ENCODE measurements around the gene MLX.

MLX gene

GRCh38 chr17:42522263-42522790 lies 44.6 kb upstream of the MLX start:
- Histone ChIP-seq H3K4me3 (ENCODE audit: low read depth in 1 of 2, low read length in 2 of 2) (no peak overlapping the region), H3K4me1 (ENCODE audit: control insufficient read depth in 1 of 2, insufficient read depth in 2 of 2, low read length in 2 of 2) (peaks cover 45 to 60% of the 10 kb centered on the region in 2 donors), H3K9ac (ENCODE audit: low read depth in 1 of 2, low read length in 2 of 2) (no peak overlapping the region), H3K36me3 (ENCODE audit: control insufficient read depth in 1 of 2, insufficient read depth in 2 of 2, low read length in 2 of 2) (peaks cover 7 to 12% of the 10 kb centered on the region in 2 donors), H3K27ac (ENCODE audit: low read depth, low read length) (peak overlapping the region; percentile 82), H3K9me3 (ENCODE audit: control insufficient read depth in 1 of 2, low read length in 2 of 2) (no peaks in the 10 kb centered on the region), H3K27me3 (ENCODE audit: control insufficient read depth in 1 of 2, insufficient read depth in 2 of 2, low read length in 2 of 2) (no peaks in the 10 kb centered on the region)

DNA sequence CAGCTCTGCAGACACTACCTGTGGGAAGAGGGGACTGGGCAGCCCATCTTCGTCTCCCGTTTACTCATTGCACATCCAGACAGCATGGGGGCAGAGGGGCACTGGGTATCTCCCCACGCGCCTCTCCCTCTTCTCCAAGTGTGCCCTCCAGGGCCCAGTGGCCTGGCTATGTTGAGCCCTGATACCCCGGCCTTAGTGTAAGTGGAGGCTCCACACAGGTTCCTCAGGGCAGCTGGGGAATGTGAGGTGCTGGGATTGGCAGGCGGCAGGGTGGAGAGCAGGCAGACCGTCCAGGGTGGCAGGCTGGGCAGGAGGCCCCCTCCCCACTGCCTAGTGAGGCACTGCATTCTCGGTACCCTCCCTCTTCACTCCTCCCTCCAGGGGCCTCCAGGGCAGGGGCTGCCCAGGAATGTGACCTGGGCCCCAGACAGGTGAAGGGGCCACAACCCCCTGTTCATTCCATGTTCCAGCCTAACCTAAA lies 44.1 kb upstream of the MLX start:
- Histone ChIP-seq H3K27me3 (ENCODE audit: control insufficient read depth in 1 of 2, insufficient read depth in 2 of 2, low read length in 2 of 2) (no peaks in the 10 kb centered on the region), H3K27ac (ENCODE audit: low read depth, low read length) (peak overlapping the region; percentile 82), H3K36me3 (ENCODE audit: control insufficient read depth in 1 of 2, insufficient read depth in 2 of 2, low read length in 2 of 2) (peaks cover 7 to 12% of the 10 kb centered on the region in 2 donors), H3K4me3 (ENCODE audit: low read depth in 1 of 2, low read length in 2 of 2) (no peak overlapping the region), H3K9me3 (ENCODE audit: control insufficient read depth in 1 of 2, low read length in 2 of 2) (no peaks in the 10 kb centered on the region), H3K4me1 (ENCODE audit: control insufficient read depth in 1 of 2, insufficient read depth in 2 of 2, low read length in 2 of 2) (peaks cover 41 to 57% of the 10 kb centered on the region in 2 donors), H3K9ac (ENCODE audit: low read depth in 1 of 2, low read length in 2 of 2) (no peak overlapping the region)

DNA sequence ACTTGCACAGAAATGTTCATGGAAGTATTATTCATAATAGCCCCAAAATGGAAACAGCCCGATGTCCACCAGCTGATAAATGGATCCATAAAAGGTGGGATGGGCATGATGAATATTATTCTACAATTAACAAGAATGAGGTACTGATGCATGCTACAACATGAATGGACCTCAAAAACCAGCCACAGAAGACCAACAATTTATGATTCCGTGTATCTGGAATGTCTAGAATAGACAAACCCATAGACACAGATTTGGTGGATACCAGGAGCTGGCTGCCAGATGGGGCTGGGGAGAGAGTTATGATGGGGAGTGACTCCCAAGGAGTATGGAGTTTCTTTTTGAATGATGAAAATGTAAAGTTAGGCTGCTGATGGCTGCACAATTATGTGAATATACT lies 41.7 kb upstream of the MLX start:
- H3K4me1 ChIP-seq (ENCODE audit: control insufficient read depth in 1 of 2, insufficient read depth in 2 of 2, low read length in 2 of 2) = peaks cover 17 to 39% of the 10 kb centered on the region in 2 donors

DNA sequence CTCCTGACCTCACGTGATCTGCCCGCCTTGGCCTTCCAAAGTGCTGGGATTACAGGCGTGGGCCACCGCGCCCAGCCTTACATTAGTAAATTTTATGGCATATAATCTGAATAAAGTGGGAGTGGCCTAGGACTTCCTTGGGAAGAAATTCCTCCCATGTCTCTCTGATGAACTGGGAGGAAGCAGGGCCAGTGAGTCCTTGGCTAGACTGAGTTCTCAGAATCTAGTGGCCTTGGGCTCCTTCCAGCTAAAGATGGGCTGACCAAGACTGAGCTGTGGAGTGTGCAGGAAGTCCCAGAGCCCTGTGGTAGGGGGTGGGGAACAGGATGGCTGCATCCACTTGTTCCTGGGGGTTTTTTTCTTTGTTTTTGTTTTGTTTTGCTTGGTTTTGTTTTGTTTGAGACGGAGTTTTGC lies 40.9 kb upstream of the MLX start:
- H3K9me3 ChIP-seq (ENCODE audit: control insufficient read depth in 1 of 2, low read length in 2 of 2) = no peaks in the 10 kb centered on the region
- peaks cover 9 to 37% of the 10 kb centered on the region in 2 donors for H3K4me1 ChIP-seq (ENCODE audit: control insufficient read depth in 1 of 2, insufficient read depth in 2 of 2, low read length in 2 of 2)
- no peak overlapping the region for H3K4me3 ChIP-seq (ENCODE audit: low read depth in 1 of 2, low read length in 2 of 2)
- H3K27ac ChIP-seq (ENCODE audit: low read depth, low read length) = no peak overlapping the region
- peaks cover 7 to 10% of the 10 kb centered on the region in 2 donors for H3K36me3 ChIP-seq (ENCODE audit: control insufficient read depth in 1 of 2, insufficient read depth in 2 of 2, low read length in 2 of 2)
- no peaks in the 10 kb centered on the region for H3K27me3 ChIP-seq (ENCODE audit: control insufficient read depth in 1 of 2, insufficient read depth in 2 of 2, low read length in 2 of 2)
- no peak overlapping the region for H3K9ac ChIP-seq (ENCODE audit: low read depth in 1 of 2, low read length in 2 of 2)

More for the DNA sequence above, 41.7 kb upstream of the MLX start:
- H3K4me3 ChIP-seq (ENCODE audit: low read depth in 1 of 2, low read length in 2 of 2) = no peak overlapping the region
- no peak overlapping the region for H3K9ac ChIP-seq (ENCODE audit: low read depth in 1 of 2, low read length in 2 of 2)
- H3K9me3 ChIP-seq (ENCODE audit: control insufficient read depth in 1 of 2, low read length in 2 of 2) = no peaks in the 10 kb centered on the region
- H3K36me3 ChIP-seq (ENCODE audit: control insufficient read depth in 1 of 2, insufficient read depth in 2 of 2, low read length in 2 of 2) = peaks cover 7 to 12% of the 10 kb centered on the region in 2 donors
- no peaks in the 10 kb centered on the region for H3K27me3 ChIP-seq (ENCODE audit: control insufficient read depth in 1 of 2, insufficient read depth in 2 of 2, low read length in 2 of 2)
- no peak overlapping the region for H3K27ac ChIP-seq (ENCODE audit: low read depth, low read length)

GRCh38 chr17:42527932-42528331 lies 39.0 kb upstream of the MLX start:
- H3K4me1 ChIP-seq (ENCODE audit: control insufficient read depth in 1 of 2, insufficient read depth in 2 of 2, low read length in 2 of 2) = peaks cover 6 to 28% of the 10 kb centered on the region in 2 donors
- no peak overlapping the region for H3K9ac ChIP-seq (ENCODE audit: low read depth in 1 of 2, low read length in 2 of 2)
- H3K4me3 ChIP-seq (ENCODE audit: low read depth in 1 of 2, low read length in 2 of 2) = no peak overlapping the region
- H3K9me3 ChIP-seq (ENCODE audit: control insufficient read depth in 1 of 2, low read length in 2 of 2) = no peaks in the 10 kb centered on the region
- H3K27me3 ChIP-seq (ENCODE audit: control insufficient read depth in 1 of 2, insufficient read depth in 2 of 2, low read length in 2 of 2) = no peaks in the 10 kb centered on the region
- H3K36me3 ChIP-seq (ENCODE audit: control insufficient read depth in 1 of 2, insufficient read depth in 2 of 2, low read length in 2 of 2) = no peaks in the 10 kb centered on the region
- no peak overlapping the region for H3K27ac ChIP-seq (ENCODE audit: low read depth, low read length)

GRCh38 chr17:42529061-42529460 lies 37.8 kb upstream of the MLX start:
- Histone ChIP-seq H3K9me3 (ENCODE audit: control insufficient read depth in 1 of 2, low read length in 2 of 2) (no peaks in the 10 kb centered on the region), H3K27me3 (ENCODE audit: control insufficient read depth in 1 of 2, insufficient read depth in 2 of 2, low read length in 2 of 2) (no peaks in the 10 kb centered on the region), H3K9ac (ENCODE audit: low read depth in 1 of 2, low read length in 2 of 2) (no peak overlapping the region), H3K27ac (ENCODE audit: low read depth, low read length) (no peak overlapping the region), H3K4me1 (ENCODE audit: control insufficient read depth in 1 of 2, insufficient read depth in 2 of 2, low read length in 2 of 2) (peaks cover 6 to 26% of the 10 kb centered on the region in 2 donors), H3K36me3 (ENCODE audit: control insufficient read depth in 1 of 2, insufficient read depth in 2 of 2, low read length in 2 of 2) (no peaks in the 10 kb centered on the region), H3K4me3 (ENCODE audit: low read depth in 1 of 2, low read length in 2 of 2) (no peak overlapping the region)

DNA sequence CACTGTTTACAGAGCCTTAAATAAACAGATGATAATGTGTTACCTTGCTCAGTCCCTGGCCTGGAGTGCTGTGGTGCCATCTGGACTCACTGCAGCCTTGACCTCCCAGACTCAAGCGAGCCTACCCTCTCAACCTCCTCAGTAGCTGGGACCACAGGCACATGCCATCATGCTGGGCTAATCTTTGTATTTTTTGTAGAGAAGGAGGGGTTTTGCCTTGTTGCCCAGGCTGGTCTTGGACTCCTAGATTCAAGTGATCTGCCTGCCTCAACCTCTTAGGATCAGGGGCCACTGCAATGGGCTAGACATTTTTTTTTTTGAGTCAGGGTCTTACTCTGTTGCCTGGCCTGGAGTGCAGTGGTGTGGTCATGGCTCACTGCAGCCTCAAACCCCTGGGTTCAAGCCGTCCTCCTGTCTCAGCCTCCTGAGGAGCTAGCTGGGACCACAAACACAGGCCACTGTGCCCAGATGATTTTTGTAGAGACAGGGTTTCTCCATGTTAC lies 35.9 kb upstream of the MLX start:
- H3K4me3 ChIP-seq (ENCODE audit: low read depth in 1 of 2, low read length in 2 of 2) = peak overlapping the region in 1 of 2 donors; percentile 1
- H3K36me3 ChIP-seq (ENCODE audit: control insufficient read depth in 1 of 2, insufficient read depth in 2 of 2, low read length in 2 of 2) = no peaks in the 10 kb centered on the region
- no peaks in the 10 kb centered on the region for H3K9me3 ChIP-seq (ENCODE audit: control insufficient read depth in 1 of 2, low read length in 2 of 2)
- peaks cover 13 to 38% of the 10 kb centered on the region in 2 donors for H3K4me1 ChIP-seq (ENCODE audit: control insufficient read depth in 1 of 2, insufficient read depth in 2 of 2, low read length in 2 of 2)
- H3K9ac ChIP-seq (ENCODE audit: low read depth in 1 of 2, low read length in 2 of 2) = no peak overlapping the region
- H3K27ac ChIP-seq (ENCODE audit: low read depth, low read length) = no peak overlapping the region
- no peaks in the 10 kb centered on the region for H3K27me3 ChIP-seq (ENCODE audit: control insufficient read depth in 1 of 2, insufficient read depth in 2 of 2, low read length in 2 of 2)

GRCh38 chr17:42531455-42532354 lies 35.2 kb upstream of the MLX start:
- H3K27ac ChIP-seq (ENCODE audit: low read depth, low read length) = peak overlapping the region; percentile 72
- H3K9ac ChIP-seq (ENCODE audit: low read depth in 1 of 2, low read length in 2 of 2) = peak overlapping the region in 1 of 2 donors; percentile 69
- no peaks in the 10 kb centered on the region for H3K9me3 ChIP-seq (ENCODE audit: control insufficient read depth in 1 of 2, low read length in 2 of 2)
- no peaks in the 10 kb centered on the region for H3K36me3 ChIP-seq (ENCODE audit: control insufficient read depth in 1 of 2, insufficient read depth in 2 of 2, low read length in 2 of 2)
- no peaks in the 10 kb centered on the region for H3K27me3 ChIP-seq (ENCODE audit: control insufficient read depth in 1 of 2, insufficient read depth in 2 of 2, low read length in 2 of 2)
- H3K4me1 ChIP-seq (ENCODE audit: control insufficient read depth in 1 of 2, insufficient read depth in 2 of 2, low read length in 2 of 2) = peaks cover 15 to 39% of the 10 kb centered on the region in 2 donors
- H3K4me3 ChIP-seq (ENCODE audit: low read depth in 1 of 2, low read length in 2 of 2) = peak overlapping the region; percentile 42 to 68

GRCh38 chr17:42535155-42536047 lies 31.5 kb upstream of the MLX start:
- Histone ChIP-seq H3K9ac (ENCODE audit: low read depth in 1 of 2, low read length in 2 of 2) (peak overlapping the region; percentile 65 to 92), H3K4me3 (ENCODE audit: low read depth in 1 of 2, low read length in 2 of 2) (peak overlapping the region; percentile 87 to 89), H3K9me3 (ENCODE audit: control insufficient read depth in 1 of 2, low read length in 2 of 2) (no peaks in the 10 kb centered on the region), H3K27me3 (ENCODE audit: control insufficient read depth in 1 of 2, insufficient read depth in 2 of 2, low read length in 2 of 2) (no peaks in the 10 kb centered on the region), H3K27ac (ENCODE audit: low read depth, low read length) (peak overlapping the region; percentile 88), H3K4me1 (ENCODE audit: control insufficient read depth in 1 of 2, insufficient read depth in 2 of 2, low read length in 2 of 2) (peaks cover 23 to 35% of the 10 kb centered on the region in 2 donors), H3K36me3 (ENCODE audit: control insufficient read depth in 1 of 2, insufficient read depth in 2 of 2, low read length in 2 of 2) (peaks cover 0 to 15% of the 10 kb centered on the region in 2 donors)
